Sigmoid colon (tissue), 4 donors: Measurements from ENCODE around the gene PXT1.

Experiments used
- POLR2A ChIP-seq, 2 donors: fragments of 450-650 bp; IDR thresholded peaks; one replicate each; pipeline ENCODE4 v1.6.1; 2016; ENCODE audit warnings: antibody characterized with exemption in 2 of 2, mild to moderate bottlenecking in 2 of 2, moderate library complexity in 2 of 2
- POLR2AphosphoS5 ChIP-seq, 4 donors: sonication (generic); formaldehyde crosslinking; IDR thresholded peaks; one replicate each; pipeline ENCODE4 v1.6.1; 2017; ENCODE audit warnings: antibody characterized with exemption in 4 of 4
- TF ChIP-seq, protein P1 (sequence below), 4 experiments: fragments of 450-650 bp in 3 of 4; fragments of 200-600 bp in 1 of 4; IDR thresholded peaks; one replicate each; pipeline ENCODE4 v1.5.1; 2016 to 2019; ENCODE audit warnings: antibody characterized with exemption in 4 of 4, mild to moderate bottlenecking in 3 of 4, moderate library complexity in 2 of 4

DNA sequence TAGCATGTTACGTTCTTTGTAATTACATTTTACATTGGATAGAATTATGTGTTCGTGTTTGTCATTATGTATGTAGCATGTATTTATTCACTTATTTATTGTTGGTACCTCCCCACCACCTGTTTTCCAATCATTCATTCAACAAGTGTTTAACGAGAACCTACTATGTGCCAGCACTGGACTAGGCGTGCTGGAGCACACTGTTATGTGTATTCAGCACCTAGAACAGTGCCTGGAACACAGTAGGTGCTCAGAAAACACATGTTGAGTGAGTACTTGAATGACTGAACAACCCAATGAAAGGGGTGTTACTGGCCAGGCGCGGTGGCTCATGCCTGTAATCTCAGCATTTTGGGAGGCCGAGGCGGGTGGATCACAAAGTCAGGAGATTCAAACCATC lies 66.5 kb downstream of the PXT1 start:
- TF ChIP-seq, protein P1, sequence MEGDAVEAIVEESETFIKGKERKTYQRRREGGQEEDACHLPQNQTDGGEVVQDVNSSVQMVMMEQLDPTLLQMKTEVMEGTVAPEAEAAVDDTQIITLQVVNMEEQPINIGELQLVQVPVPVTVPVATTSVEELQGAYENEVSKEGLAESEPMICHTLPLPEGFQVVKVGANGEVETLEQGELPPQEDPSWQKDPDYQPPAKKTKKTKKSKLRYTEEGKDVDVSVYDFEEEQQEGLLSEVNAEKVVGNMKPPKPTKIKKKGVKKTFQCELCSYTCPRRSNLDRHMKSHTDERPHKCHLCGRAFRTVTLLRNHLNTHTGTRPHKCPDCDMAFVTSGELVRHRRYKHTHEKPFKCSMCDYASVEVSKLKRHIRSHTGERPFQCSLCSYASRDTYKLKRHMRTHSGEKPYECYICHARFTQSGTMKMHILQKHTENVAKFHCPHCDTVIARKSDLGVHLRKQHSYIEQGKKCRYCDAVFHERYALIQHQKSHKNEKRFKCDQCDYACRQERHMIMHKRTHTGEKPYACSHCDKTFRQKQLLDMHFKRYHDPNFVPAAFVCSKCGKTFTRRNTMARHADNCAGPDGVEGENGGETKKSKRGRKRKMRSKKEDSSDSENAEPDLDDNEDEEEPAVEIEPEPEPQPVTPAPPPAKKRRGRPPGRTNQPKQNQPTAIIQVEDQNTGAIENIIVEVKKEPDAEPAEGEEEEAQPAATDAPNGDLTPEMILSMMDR (IDR thresholded peaks at IDR 0.05) = no peak
- no peak for TF ChIP-seq POLR2A (IDR thresholded peaks at IDR 0.05)
- no peak for TF ChIP-seq POLR2AphosphoS5 (IDR thresholded peaks at IDR 0.05)
